Mesendoderm (in vitro differentiated cells): ENCODE measurements around the gene ATP6V0E1.

Experiments used
- DNase-seq: peaks from one replicate; pipeline ENCODE4 v3.0.0; 2013
- H2AK5ac ChIP-seq: 2 replicates; pipeline ENCODE4 v1.6.1; 2013; ENCODE audit warnings: low read length, inconsistent platforms
- H2BK120ac ChIP-seq: 2 replicates; pipeline ENCODE4 v1.6.1; 2013; ENCODE audit warnings: low read depth, mild to moderate bottlenecking, low read length, moderate library complexity, mixed read lengths
- H2BK15ac ChIP-seq: replicated peaks from 2 replicates; pipeline ENCODE4 v1.6.1; 2013; ENCODE audit warnings: low read depth, mild to moderate bottlenecking, moderate library complexity
- H2BK5ac ChIP-seq: 2 replicates; pipeline ENCODE4 v1.6.1; 2013; ENCODE audit warnings: low read length, inconsistent platforms
- H3K18ac ChIP-seq: 2 replicates; pipeline ENCODE4 v1.6.1; 2013; ENCODE audit warnings: mild to moderate bottlenecking, low read length, mixed read lengths
- H3K23ac ChIP-seq: one replicate; pipeline ENCODE4 v1.6.1; 2013; ENCODE audit warnings: low read length
- H3K27ac ChIP-seq: 2 replicates; pipeline ENCODE4 v1.5.1; 2013; ENCODE audit warnings: low read depth, mild to moderate bottlenecking, inconsistent platforms, low read length, moderate library complexity
- H3K27me3 ChIP-seq: 2 replicates; pipeline ENCODE4 v1.6.1; 2013; ENCODE audit warnings: low read length, control low read depth, mild to moderate bottlenecking, inconsistent platforms; ENCODE audit not compliant: insufficient read depth, poor library complexity
- H3K36me3 ChIP-seq: 2 replicates; pipeline ENCODE4 v1.6.1; 2013; ENCODE audit warnings: low read length, inconsistent platforms; ENCODE audit not compliant: control insufficient read depth, insufficient read depth
- H3K4ac ChIP-seq: one replicate; pipeline ENCODE4 v1.6.1; 2013; ENCODE audit warnings: low read depth, mild to moderate bottlenecking, low read length, moderate library complexity
- H3K4me1 ChIP-seq: 2 replicates; pipeline ENCODE4 v1.6.1; 2013; ENCODE audit warnings: low read depth, low read length, inconsistent platforms; ENCODE audit not compliant: control insufficient read depth
- H3K4me2 ChIP-seq: 2 replicates; pipeline ENCODE4 v1.6.1; 2013; ENCODE audit warnings: low read length
- H3K4me3 ChIP-seq: 2 replicates; pipeline ENCODE4 v1.5.1; 2013; ENCODE audit warnings: mild to moderate bottlenecking, low read length
- H3K56ac ChIP-seq: one replicate; pipeline ENCODE4 v1.6.1; 2013; ENCODE audit warnings: low read length
- H3K79me1 ChIP-seq: 2 replicates; pipeline ENCODE4 v1.6.1; 2013; ENCODE audit warnings: low read length, inconsistent platforms
- H3K79me2 ChIP-seq: 2 replicates; pipeline ENCODE4 v1.6.1; 2013; ENCODE audit warnings: mild to moderate bottlenecking, low read length; ENCODE audit not compliant: control insufficient read depth, insufficient read depth
- H3K9ac ChIP-seq: 2 replicates; pipeline ENCODE4 v1.6.1; 2013; ENCODE audit warnings: low read length, inconsistent platforms
- H4K5ac ChIP-seq: one replicate; pipeline ENCODE4 v1.6.1; 2013; ENCODE audit warnings: low read length
- H4K8ac ChIP-seq: one replicate; pipeline ENCODE4 v1.6.1; 2013; ENCODE audit warnings: low read depth, mild to moderate bottlenecking, control low read depth, low read length, moderate library complexity
- whole genome bisulfite sequencing: extraction: QIAGEN DNeasy Blood & Tissue Kit; methylation state at CpG from one replicate; pipeline ENCODE4 v1.1.7; 2013; ENCODE audit warnings: low lambda C conversion rate, missing lambda C conversion rate; ENCODE audit not compliant: insufficient coverage; ENCODE audit errors: extremely low coverage; 5-methylcytosine and 5-hydroxymethylcytosine counted together

Gene ATP6V0E1

DNA sequence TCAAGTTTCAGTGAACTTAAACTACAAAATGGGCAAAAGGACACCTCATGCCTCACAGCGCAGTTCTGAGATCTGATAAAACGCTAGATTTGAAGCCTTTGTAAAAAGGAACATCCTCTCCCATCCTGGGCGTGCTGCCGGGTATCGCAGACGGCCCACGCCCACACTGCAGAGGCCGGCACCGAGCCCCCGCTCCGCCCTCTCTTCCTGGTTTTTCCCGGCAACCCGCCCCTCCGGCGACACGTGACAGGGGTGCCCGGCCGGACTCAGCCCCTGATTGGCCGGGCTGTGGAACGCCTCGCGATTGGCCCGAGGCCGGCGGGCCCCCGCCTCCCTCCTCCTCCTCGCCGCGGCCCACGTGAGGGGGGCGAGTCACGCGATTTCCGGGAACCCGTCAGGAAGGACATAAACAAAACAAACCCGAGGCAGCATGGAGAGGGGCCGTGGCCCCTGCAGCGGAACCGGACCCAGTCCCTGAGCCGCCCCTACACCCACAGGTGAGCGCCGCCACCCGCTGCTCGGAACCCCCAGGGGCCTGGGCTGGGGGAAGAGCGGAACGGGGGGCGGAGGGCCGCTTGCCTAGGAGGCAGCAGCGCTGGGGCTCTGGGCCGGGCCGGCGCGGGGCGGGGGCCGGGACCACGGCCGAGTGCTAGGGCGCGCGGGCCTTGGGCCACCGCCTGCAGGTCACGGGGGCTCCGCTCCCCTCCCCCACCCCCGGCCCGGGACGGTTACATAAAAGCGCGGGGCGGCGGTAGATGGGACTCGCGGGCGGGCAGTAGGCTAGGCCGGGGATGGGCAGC is 72.6 kb downstream of the ATP6V0E1 start, which contains the start of gene CREBRF:
Gene CREBRF (plus strand): TSS at position 370 of the 800 bp plus-strand sequence. CDS start 24,424 bp downstream, outside the sequence.
- Histone ChIP-seq H3K4ac (no peak within 1 kb of the TSS), H3K4me2 (peak within 1 kb of the TSS; percentile 82), H3K27ac (peak within 1 kb of the TSS; percentile 83), H3K79me2 (no peaks in the 10 kb centered on the region), H3K23ac (no peak within 1 kb of the TSS), H3K18ac (no peak within 1 kb of the TSS), H2BK120ac (no peak within 1 kb of the TSS), H3K4me1 (peaks cover 5% of the 10 kb centered on the region), H2AK5ac (no peak within 1 kb of the TSS), H3K4me3 (peak within 1 kb of the TSS; percentile 66), H3K56ac (peak within 1 kb of the TSS; percentile 84), H2BK15ac (no peak within 1 kb of the TSS), H3K9ac (peak within 1 kb of the TSS; percentile 70), H3K36me3 (no peaks in the 10 kb centered on the region), H3K79me1 (no peaks in the 10 kb centered on the region), H4K8ac (no peak within 1 kb of the TSS), H2BK5ac (no peak within 1 kb of the TSS), H4K5ac (no peak within 1 kb of the TSS), H3K27me3 (no peaks in the 10 kb centered on the region)
- peak; percentile 97 for DNase-seq
- WGBS = no CpG with 5 or more reads among the region's 74 CpGs

- H3K18ac ChIP-seq = no peak overlapping the region
- no peak for DNase-seq
- peak overlapping the region; percentile 70 for H3K56ac ChIP-seq
- peak overlapping the region; percentile 40 for H3K9ac ChIP-seq
- H3K27me3 ChIP-seq = no peaks in the 10 kb centered on the region
- H3K27ac ChIP-seq = no peak overlapping the region
- no peak overlapping the region for H2AK5ac ChIP-seq
- H3K79me1 ChIP-seq = no peaks in the 10 kb centered on the region
- peak overlapping the region; percentile 34 for H3K4me2 ChIP-seq
- no peak overlapping the region for H3K23ac ChIP-seq
- H4K8ac ChIP-seq = no peak overlapping the region
- H3K79me2 ChIP-seq = no peaks in the 10 kb centered on the region
- H3K36me3 ChIP-seq = no peaks in the 10 kb centered on the region
- H2BK120ac ChIP-seq = no peak overlapping the region
- no peak overlapping the region for H3K4ac ChIP-seq
- WGBS = no CpG with 5 or more reads among the region's 27 CpGs
- H3K4me1 ChIP-seq = peaks cover 5% of the 10 kb centered on the region
- H2BK15ac ChIP-seq = no peak overlapping the region
- peak overlapping the region; percentile 66 for H3K4me3 ChIP-seq
- no peak overlapping the region for H2BK5ac ChIP-seq
- H4K5ac ChIP-seq = no peak overlapping the region
These were observed 73.2 kb downstream of the ATP6V0E1 start for GRCh38 chr5:173056783-173057061.

GRCh38 chr5:173057062-173057924 is 73.7 kb downstream of the ATP6V0E1 start:
- Histone ChIP-seq H3K56ac (peak overlapping the region; percentile 93), H3K79me2 (no peaks in the 10 kb centered on the region), H3K18ac (peak overlapping the region; percentile 98), H3K27ac (peak overlapping the region; percentile 83), H4K8ac (no peak overlapping the region), H3K4me1 (peaks cover 5% of the 10 kb centered on the region), H4K5ac (no peak overlapping the region), H3K9ac (peak overlapping the region; percentile 94), H3K4me2 (peak overlapping the region; percentile 53), H2BK5ac (peak overlapping the region; percentile 14), H2BK120ac (peak overlapping the region; percentile 2), H2BK15ac (no peak overlapping the region), H3K36me3 (no peaks in the 10 kb centered on the region), H3K4ac (peak overlapping the region; percentile 97), H2AK5ac (no peak overlapping the region), H3K4me3 (peak overlapping the region; percentile 66), H3K23ac (no peak overlapping the region), H3K27me3 (no peaks in the 10 kb centered on the region), H3K79me1 (no peaks in the 10 kb centered on the region)
- DNase-seq = peak; percentile 99
- no CpG with 5 or more reads among the region's 38 CpGs for WGBS

- peaks cover 1% of the 10 kb centered on the region for H3K4me1 ChIP-seq
- no peak overlapping the region for H3K4me3 ChIP-seq
- H4K8ac ChIP-seq = no peak overlapping the region
- DNase-seq = no peak
- no peak overlapping the region for H3K56ac ChIP-seq
- no peak overlapping the region for H3K18ac ChIP-seq
- H2BK120ac ChIP-seq = no peak overlapping the region
- no peak overlapping the region for H3K23ac ChIP-seq
- no peaks in the 10 kb centered on the region for H3K27me3 ChIP-seq
- no peaks in the 10 kb centered on the region for H3K79me2 ChIP-seq
- H3K79me1 ChIP-seq = no peaks in the 10 kb centered on the region
- no peak overlapping the region for H2BK5ac ChIP-seq
- no peak overlapping the region for H3K9ac ChIP-seq
- no peak overlapping the region for H3K4ac ChIP-seq
- no peaks in the 10 kb centered on the region for H3K36me3 ChIP-seq
- no peak overlapping the region for H3K4me2 ChIP-seq
- no CpG with 5 or more reads among the region's 4 CpGs for WGBS
- no peak overlapping the region for H2AK5ac ChIP-seq
- no peak overlapping the region for H4K5ac ChIP-seq
- H3K27ac ChIP-seq = no peak overlapping the region
- H2BK15ac ChIP-seq = no peak overlapping the region
These were observed 78.6 kb downstream of the ATP6V0E1 start for GRCh38 chr5:173062141-173062540.

DNA sequence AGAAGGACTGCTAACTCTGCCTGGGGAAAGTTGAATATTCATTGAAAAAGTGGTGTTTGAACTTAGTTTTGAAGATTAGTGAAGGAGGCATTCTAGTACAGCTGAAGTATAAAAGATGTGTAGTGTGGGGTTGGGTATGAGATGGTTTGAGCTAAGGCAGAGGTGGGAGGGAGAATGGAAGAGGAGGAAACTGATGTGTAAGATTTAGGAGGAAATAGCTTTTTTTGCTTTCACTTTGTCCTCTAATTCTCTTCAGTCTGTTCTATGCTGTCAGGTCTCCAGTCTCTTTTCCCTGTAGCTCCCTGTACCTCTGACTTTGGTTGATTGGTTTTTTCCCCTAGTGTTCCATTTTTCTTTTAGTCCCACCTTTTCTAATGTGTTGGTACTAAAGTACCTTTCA is 81.6 kb downstream of the ATP6V0E1 start:
- Histone ChIP-seq H3K36me3 (no peaks in the 10 kb centered on the region), H3K4ac (no peak overlapping the region), H3K9ac (no peak overlapping the region), H3K4me1 (no peaks in the 10 kb centered on the region), H4K8ac (no peak overlapping the region), H3K23ac (no peak overlapping the region), H2BK15ac (no peak overlapping the region), H2BK120ac (no peak overlapping the region), H3K27ac (no peak overlapping the region), H3K27me3 (no peaks in the 10 kb centered on the region), H3K4me3 (no peak overlapping the region), H4K5ac (no peak overlapping the region), H3K4me2 (no peak overlapping the region), H3K18ac (no peak overlapping the region), H2AK5ac (no peak overlapping the region), H2BK5ac (no peak overlapping the region), H3K56ac (no peak overlapping the region), H3K79me2 (no peaks in the 10 kb centered on the region), H3K79me1 (no peaks in the 10 kb centered on the region)
- no peak for DNase-seq
